ENCODE measurements around the gene GATA5. TPM values are rescaled to one million over a fixed set of nuclear protein-coding genes. Genes with fewer than 3 reads are reported as not detected.

Gene GATA5
- not detected for total RNA-seq

DNA sequence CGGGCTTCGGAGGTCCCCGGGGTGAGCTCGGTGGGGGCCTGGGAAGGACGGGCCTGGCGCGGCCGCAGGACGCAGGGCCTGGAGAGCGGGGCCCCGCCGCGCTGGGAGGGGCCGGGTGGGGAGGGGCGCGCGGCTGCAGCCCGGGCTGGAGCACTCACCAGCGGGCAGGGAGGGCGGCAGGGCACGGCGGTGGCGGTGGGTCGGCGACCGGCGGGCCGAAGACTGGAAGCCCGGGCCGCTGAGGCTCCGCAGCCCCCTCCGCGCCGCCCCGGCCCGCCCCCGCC lies at the start of gene GATA5:
Gene GATA5, minus strand, starts transcription at position 224 of the 284 bp plus-strand sequence. CDS start 474 bp downstream, outside the sequence.
- peaks cover 34% of the 10 kb centered on the region for H3K27me3 Mint-ChIP-seq

GRCh38 chr20:62525014-62525413 lies 49.2 kb upstream of the GATA5 start:
- no peak overlapping the region for H3K27ac Mint-ChIP-seq
- ATAC-seq (replicated peaks) = no peak
- peaks cover 5% of the 10 kb centered on the region for H3K4me1 Mint-ChIP-seq
- H3K27me3 Mint-ChIP-seq = peaks cover 12% of the 10 kb centered on the region
- no peaks in the 10 kb centered on the region for H3K36me3 Mint-ChIP-seq (ENCODE audit: low read depth)
- H3K4me3 Mint-ChIP-seq = no peak overlapping the region
- H3K9me3 Mint-ChIP-seq = no peaks in the 10 kb centered on the region

More for the DNA sequence above, at the start of gene GATA5:
- ATAC-seq (replicated peaks) = no peak
- Mint-ChIP-seq H3K27ac (no peak within 1 kb of the TSS), H3K36me3 (ENCODE audit: low read depth) (no peaks in the 10 kb centered on the region), H3K4me1 (no peaks in the 10 kb centered on the region), H3K9me3 (no peaks in the 10 kb centered on the region), H3K4me3 (no peak within 1 kb of the TSS)

- Mint-ChIP-seq H3K4me1 (peaks cover 5% of the 10 kb centered on the region), H3K9me3 (no peaks in the 10 kb centered on the region), H3K27ac (no peak overlapping the region), H3K27me3 (peaks cover 12% of the 10 kb centered on the region), H3K36me3 (ENCODE audit: low read depth) (no peaks in the 10 kb centered on the region), H3K4me3 (no peak overlapping the region)
- ATAC-seq (replicated peaks) = no peak
These were observed 48.7 kb upstream of the GATA5 start for GRCh38 chr20:62524505-62524911.

- Mint-ChIP-seq H3K4me3 (peak overlapping the region; percentile 58), H3K27ac (no peak overlapping the region), H3K27me3 (peaks cover 12% of the 10 kb centered on the region), H3K4me1 (peaks cover 5% of the 10 kb centered on the region), H3K36me3 (ENCODE audit: low read depth) (no peaks in the 10 kb centered on the region), H3K9me3 (no peaks in the 10 kb centered on the region)
- ATAC-seq (replicated peaks) = peak; percentile 93
These were observed 47.8 kb upstream of the GATA5 start for GRCh38 chr20:62523473-62524203.

- Mint-ChIP-seq H3K4me1 (peaks cover 5% of the 10 kb centered on the region), H3K27ac (no peak overlapping the region), H3K4me3 (peak overlapping the region; percentile 58), H3K36me3 (ENCODE audit: low read depth) (no peaks in the 10 kb centered on the region), H3K27me3 (peaks cover 12% of the 10 kb centered on the region), H3K9me3 (no peaks in the 10 kb centered on the region)
- ATAC-seq (replicated peaks) = peak; percentile 78
These were observed 47.1 kb upstream of the GATA5 start for GRCh38 chr20:62522748-62523396.

DNA sequence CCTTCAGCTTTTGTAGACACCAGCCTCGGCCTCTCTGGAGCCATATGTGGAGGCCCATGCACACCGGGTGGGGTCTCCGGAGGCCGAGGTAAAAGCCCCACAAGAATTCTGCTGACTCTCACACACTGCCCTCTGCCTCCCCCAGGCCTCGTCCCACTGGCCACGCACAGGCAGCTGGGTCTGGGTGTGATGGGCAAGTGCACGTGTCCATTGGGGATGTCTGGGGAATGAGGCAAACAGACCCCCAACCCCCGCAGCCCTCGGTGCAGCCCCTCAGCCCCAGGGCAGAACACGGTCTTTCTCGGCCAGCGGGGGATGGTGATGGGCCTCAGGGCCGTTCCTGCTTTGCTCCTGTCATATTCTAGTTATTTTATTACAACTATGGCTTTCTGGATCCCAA lies 44.0 kb upstream of the GATA5 start:
- no peak for ATAC-seq (replicated peaks)
- no peaks in the 10 kb centered on the region for H3K36me3 Mint-ChIP-seq (ENCODE audit: low read depth)
- H3K27ac Mint-ChIP-seq = no peak overlapping the region
- H3K4me1 Mint-ChIP-seq = peaks cover 5% of the 10 kb centered on the region
- H3K9me3 Mint-ChIP-seq = no peaks in the 10 kb centered on the region
- peaks cover 6% of the 10 kb centered on the region for H3K27me3 Mint-ChIP-seq
- H3K4me3 Mint-ChIP-seq = no peak overlapping the region

DNA sequence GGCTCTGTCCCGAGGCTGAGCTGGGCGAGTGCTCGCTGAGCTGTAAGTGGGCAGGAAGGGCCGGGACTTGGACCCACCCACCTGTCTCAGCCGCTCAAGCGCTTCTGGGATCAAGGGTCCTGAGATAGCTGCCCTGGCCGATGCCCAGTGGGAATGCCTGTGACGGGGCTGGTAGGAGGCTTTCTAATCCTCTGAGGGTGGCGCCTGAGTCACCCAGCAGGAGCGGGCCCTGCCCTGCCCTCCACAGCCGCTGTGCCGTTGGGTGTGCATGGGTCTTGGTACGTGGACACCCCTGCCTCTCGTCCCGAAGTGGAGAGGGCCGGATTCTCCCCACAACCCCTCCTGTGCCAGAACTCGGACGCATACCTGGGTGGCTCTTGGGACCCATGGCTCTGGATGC lies 43.1 kb upstream of the GATA5 start:
- Mint-ChIP-seq H3K36me3 (ENCODE audit: low read depth) (no peaks in the 10 kb centered on the region), H3K4me1 (peaks cover 3% of the 10 kb centered on the region), H3K27ac (no peak overlapping the region), H3K9me3 (no peaks in the 10 kb centered on the region), H3K4me3 (no peak overlapping the region), H3K27me3 (peaks cover 9% of the 10 kb centered on the region)
- ATAC-seq (replicated peaks) = no peak

GRCh38 chr20:62517901-62518610 lies 42.3 kb upstream of the GATA5 start:
- ATAC-seq (replicated peaks) = no peak
- Mint-ChIP-seq H3K9me3 (no peaks in the 10 kb centered on the region), H3K4me3 (no peak overlapping the region), H3K27ac (no peak overlapping the region), H3K4me1 (no peaks in the 10 kb centered on the region), H3K36me3 (ENCODE audit: low read depth) (no peaks in the 10 kb centered on the region), H3K27me3 (peaks cover 9% of the 10 kb centered on the region)

GRCh38 chr20:62517168-62517567 lies 41.4 kb upstream of the GATA5 start:
- Mint-ChIP-seq H3K4me1 (no peaks in the 10 kb centered on the region), H3K36me3 (ENCODE audit: low read depth) (no peaks in the 10 kb centered on the region), H3K27ac (no peak overlapping the region), H3K4me3 (no peak overlapping the region), H3K9me3 (no peaks in the 10 kb centered on the region), H3K27me3 (peaks cover 6% of the 10 kb centered on the region)
- no peak for ATAC-seq (replicated peaks)

DNA sequence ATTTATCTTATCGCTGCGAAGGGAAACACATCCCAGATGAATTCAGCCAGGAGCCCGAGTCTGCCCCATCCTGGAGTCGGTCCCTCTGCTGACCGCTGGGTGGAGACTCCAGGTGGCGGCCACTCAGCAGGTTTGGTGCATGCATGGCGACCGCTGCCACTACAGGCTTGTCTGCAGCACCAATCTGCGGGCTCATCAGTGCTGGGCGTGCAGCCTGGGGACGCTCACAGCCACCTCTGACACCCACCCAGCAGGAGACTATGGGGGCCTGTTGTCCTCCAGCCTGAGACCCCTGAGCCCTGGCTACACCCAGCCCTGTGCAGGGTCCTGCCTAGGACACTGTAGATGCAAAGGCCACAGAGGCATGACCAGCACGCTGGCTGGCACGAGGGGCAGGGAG lies 40.5 kb upstream of the GATA5 start:
- H3K4me3 Mint-ChIP-seq = no peak overlapping the region
- H3K36me3 Mint-ChIP-seq (ENCODE audit: low read depth) = no peaks in the 10 kb centered on the region
- peaks cover 6% of the 10 kb centered on the region for H3K27me3 Mint-ChIP-seq
- H3K9me3 Mint-ChIP-seq = no peaks in the 10 kb centered on the region
- H3K4me1 Mint-ChIP-seq = no peaks in the 10 kb centered on the region
- no peak for ATAC-seq (replicated peaks)
- no peak overlapping the region for H3K27ac Mint-ChIP-seq

- Mint-ChIP-seq H3K9me3 (no peaks in the 10 kb centered on the region), H3K4me1 (no peaks in the 10 kb centered on the region), H3K27ac (no peak overlapping the region), H3K4me3 (no peak overlapping the region), H3K36me3 (ENCODE audit: low read depth) (no peaks in the 10 kb centered on the region), H3K27me3 (peaks cover 6% of the 10 kb centered on the region)
- no peak for ATAC-seq (replicated peaks)
These were observed 40.0 kb upstream of the GATA5 start for GRCh38 chr20:62515826-62516225.

GRCh38 chr20:62515280-62515679 lies 39.5 kb upstream of the GATA5 start:
- H3K27ac Mint-ChIP-seq = no peak overlapping the region
- no peaks in the 10 kb centered on the region for H3K36me3 Mint-ChIP-seq (ENCODE audit: low read depth)
- H3K4me1 Mint-ChIP-seq = no peaks in the 10 kb centered on the region
- no peaks in the 10 kb centered on the region for H3K9me3 Mint-ChIP-seq
- ATAC-seq (replicated peaks) = no peak
- H3K4me3 Mint-ChIP-seq = no peak overlapping the region
- H3K27me3 Mint-ChIP-seq = peaks cover 6% of the 10 kb centered on the region

GRCh38 chr20:62513991-62514390 lies 38.2 kb upstream of the GATA5 start:
- H3K36me3 Mint-ChIP-seq (ENCODE audit: low read depth) = no peaks in the 10 kb centered on the region
- no peak overlapping the region for H3K27ac Mint-ChIP-seq
- no peaks in the 10 kb centered on the region for H3K4me1 Mint-ChIP-seq
- no peak overlapping the region for H3K4me3 Mint-ChIP-seq
- H3K9me3 Mint-ChIP-seq = no peaks in the 10 kb centered on the region
- H3K27me3 Mint-ChIP-seq = peaks cover 6% of the 10 kb centered on the region
- no peak for ATAC-seq (replicated peaks)

DNA sequence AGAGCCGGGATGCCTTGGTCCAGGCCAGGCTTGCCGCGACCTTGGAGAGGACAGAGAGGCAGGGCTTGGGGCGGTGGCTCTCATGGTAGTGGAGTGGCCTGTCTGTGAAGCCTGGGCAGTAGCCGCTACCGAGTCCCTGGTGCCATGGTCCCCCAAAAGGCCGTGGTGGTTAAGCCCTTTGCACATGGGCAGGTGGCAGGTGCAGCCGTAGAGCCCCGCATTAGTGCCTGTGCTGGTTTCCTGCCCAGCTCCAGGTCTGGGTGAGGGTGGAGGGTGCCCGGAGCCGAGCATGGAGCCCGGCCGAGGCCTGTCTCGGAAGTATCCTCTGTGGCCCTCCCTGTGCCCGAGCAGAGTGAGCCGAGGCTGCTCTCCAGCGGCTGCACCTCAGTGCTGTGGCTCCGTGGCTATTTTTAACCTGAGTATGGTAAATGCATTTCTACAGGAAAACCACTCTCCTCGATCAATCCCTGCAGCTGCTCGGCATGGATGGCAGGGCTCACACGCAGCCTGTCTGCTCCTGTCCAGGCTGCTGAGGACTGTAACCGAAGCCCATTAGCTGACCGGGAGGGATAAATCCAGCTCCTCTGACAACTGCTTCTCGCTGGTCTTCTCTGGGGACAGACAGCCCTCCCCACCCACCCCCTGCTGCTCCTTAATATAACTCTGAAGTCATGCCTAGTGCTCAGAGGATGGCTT lies 36.3 kb upstream of the GATA5 start:
- peaks cover 6% of the 10 kb centered on the region for H3K27me3 Mint-ChIP-seq
- no peak overlapping the region for H3K27ac Mint-ChIP-seq
- H3K36me3 Mint-ChIP-seq (ENCODE audit: low read depth) = no peaks in the 10 kb centered on the region
- no peak overlapping the region for H3K4me3 Mint-ChIP-seq
- no peaks in the 10 kb centered on the region for H3K4me1 Mint-ChIP-seq
- ATAC-seq (replicated peaks) = no peak
- H3K9me3 Mint-ChIP-seq = no peaks in the 10 kb centered on the region
